Aorta (tissue), 5 donors: ENCODE data around the gene RNU5D-1. TPM values are rescaled to one million over a fixed set of nuclear protein-coding genes. Genes with fewer than 3 reads are reported as not detected.

ENCODE experiments used
- ATAC-seq: fragments of 200-7000 bp; cut with Tn5 transposase; one replicate; pipeline ENCODE4 v1.9.1; 2022; ENCODE audit warnings: moderate library complexity; ENCODE audit not compliant: low FRiP score
- DNase-seq, 2 donors: peaks; one replicate each; pipeline ENCODE4 v3.0.0-alpha.2; 2020
- H3K27ac ChIP-seq, 2 donors: one replicate each; pipeline ENCODE4 v1.5.1; 2013; ENCODE audit warnings: low read length in 2 of 2, mild to moderate bottlenecking in 2 of 2, moderate library complexity in 2 of 2, control low read depth in 1 of 2, inconsistent platforms in 1 of 2, low read depth in 1 of 2
- H3K27me3 ChIP-seq, 2 donors: one replicate each; pipeline ENCODE4 v1.6.1; 2013; ENCODE audit warnings: control low read depth in 1 of 2, low read length in 1 of 2, mild to moderate bottlenecking in 1 of 2, moderate library complexity in 1 of 2; ENCODE audit not compliant: insufficient read depth in 2 of 2, control insufficient read depth in 1 of 2
- H3K36me3 ChIP-seq, 2 donors: one replicate each; pipeline ENCODE4 v1.6.1; 2013; ENCODE audit warnings: control low read depth in 1 of 2, low read length in 1 of 2, mild to moderate bottlenecking in 1 of 2; ENCODE audit not compliant: insufficient read depth in 2 of 2, control insufficient read depth in 1 of 2
- H3K4me1 ChIP-seq, 2 donors: one replicate each; pipeline ENCODE4 v1.6.1; 2013; ENCODE audit warnings: low read length in 2 of 2, control low read depth in 1 of 2, mild to moderate bottlenecking in 1 of 2, moderate library complexity in 1 of 2; ENCODE audit not compliant: insufficient read depth in 2 of 2, control insufficient read depth in 1 of 2
- H3K4me3 ChIP-seq, 2 donors: one replicate each; pipeline ENCODE4 v1.5.1; 2013; ENCODE audit warnings: low read length in 2 of 2, control low read depth in 1 of 2, mild to moderate bottlenecking in 1 of 2
- H3K9me3 ChIP-seq: one replicate; pipeline ENCODE4 v1.6.1; 2013; ENCODE audit warnings: mild to moderate bottlenecking, low read length; ENCODE audit not compliant: control insufficient read depth
- WGBS, 2 donors: extraction: QIAGEN DNeasy Blood & Tissue Kit; methylation state at CpG; one replicate each; pipeline ENCODE4 v1.1.7; 2013; 5-methylcytosine and 5-hydroxymethylcytosine counted together
- intact Hi-C, 2 donors: fragments of 100-400 bp; cut with DNase I; formaldehyde crosslinking; loops; one replicate each; pipeline versions ENCODE4 v1.14.2 to v1.15.0; 2022
- polyA plus RNA-seq, 2 donors: library from polyadenylated mRNA; stranded (reverse); fragments of 200-250 nt; gene quantifications; one replicate each; pipeline ENCODE4 v1.2.3, GENCODE V29; 2013
- total RNA-seq, 2 donors: library from RNA; stranded (reverse); fragmentation: NEBNext Ultra II Directional; extraction: Animal tissue kit (Norgen Biotek cat#: 25700); gene quantifications; one replicate each; pipeline ENCODE4 v1.2.1, GENCODE V29; 2021
- donor health status: healthy with polysubstance abuse.
- donor health status: Bipolar disorder and iron deficiency.
- donor health status: DM: no; HTN: no; CAD: no.
- donor health status: DM: no; HTN: no; CAD: no.
- donor health status: DM: yes; HTN: yes; CAD: no.

Gene RNU5D-1
- total and polyA plus RNA-seq, 4 donors = not detected

DNA sequence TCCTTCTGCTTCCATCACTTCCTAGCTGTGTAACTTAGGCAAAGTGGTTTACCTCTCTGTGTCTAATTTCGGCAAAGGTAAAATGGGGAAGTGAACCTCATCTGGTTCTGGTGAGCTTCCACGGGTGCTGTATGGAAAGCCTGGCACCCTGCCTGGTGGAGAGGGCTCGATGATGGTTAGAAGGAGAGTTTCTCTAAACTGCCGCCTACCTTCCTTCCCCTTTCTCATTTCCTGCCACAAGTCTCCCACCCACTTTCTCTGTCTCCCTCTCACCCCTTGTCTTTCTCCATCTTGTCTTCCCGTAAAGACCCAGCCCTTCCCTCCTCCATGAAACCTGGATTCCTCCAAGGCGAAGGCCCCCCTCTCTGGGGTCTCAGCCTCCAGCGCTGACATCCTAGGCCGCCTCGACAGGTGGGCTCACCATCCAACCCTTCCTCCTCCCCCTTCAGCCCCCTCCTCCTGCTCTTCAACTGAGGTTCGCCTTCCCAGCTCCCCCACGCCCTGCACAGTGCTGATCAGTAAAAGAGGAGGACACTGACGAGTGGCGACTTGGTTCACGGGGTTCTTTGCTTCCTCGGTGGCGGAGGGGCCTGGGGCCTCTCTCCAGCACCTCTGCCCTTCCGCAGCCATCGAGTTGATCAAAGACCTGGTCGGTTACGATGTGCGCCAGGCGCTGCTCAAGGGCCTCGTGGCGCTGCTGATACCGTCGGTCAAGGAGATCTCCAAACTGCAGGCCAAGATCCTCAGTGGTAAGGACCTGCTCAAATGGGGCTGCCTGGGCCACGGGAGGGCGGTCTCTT lies 7.3 kb downstream of the RNU5D-1 start:
- intact Hi-C loops = no loop called here
- peak in 1 of 2 donors; percentile 63 for DNase-seq
- no peaks in the 10 kb centered on the region for H3K4me1 ChIP-seq
- H3K4me3 ChIP-seq = no peak overlapping the region
- no peaks in the 10 kb centered on the region for H3K36me3 ChIP-seq
- peaks cover 0 to 2% of the 10 kb centered on the region in 2 donors for H3K27me3 ChIP-seq
- ATAC-seq = no peak
- WGBS, 2 donors = 87 to 91% methylated on average over 28 of the region's 28 CpGs
- H3K9me3 ChIP-seq = no peaks in the 10 kb centered on the region
- H3K27ac ChIP-seq = no peak overlapping the region

DNA sequence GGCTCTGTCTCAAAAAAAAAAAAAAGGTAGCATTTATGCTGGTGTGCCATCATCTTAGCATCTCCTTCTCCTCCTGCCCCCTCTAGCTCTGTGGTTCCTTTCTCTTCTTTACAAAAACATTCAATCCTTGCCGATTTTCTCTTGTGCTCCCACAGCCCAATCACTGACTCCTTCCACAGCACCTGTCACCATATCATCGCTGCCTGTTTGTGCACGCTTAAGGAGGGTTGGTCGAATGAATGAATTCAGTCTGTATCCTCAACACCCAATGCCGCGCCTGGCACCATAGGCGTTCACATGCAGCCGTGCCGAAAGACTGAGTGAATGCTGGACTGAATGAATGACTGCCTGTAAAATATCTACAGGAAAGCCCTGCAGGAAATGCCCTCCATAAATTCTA lies 7.9 kb downstream of the RNU5D-1 start:
- no peak overlapping the region for H3K4me3 ChIP-seq
- no peaks in the 10 kb centered on the region for H3K4me1 ChIP-seq
- H3K36me3 ChIP-seq = no peaks in the 10 kb centered on the region
- ATAC-seq = no peak
- 88 to 89% methylated on average over 9 of the region's 9 CpGs for WGBS, 2 donors
- H3K27ac ChIP-seq = no peak overlapping the region
- no peaks in the 10 kb centered on the region for H3K9me3 ChIP-seq
- no peak for DNase-seq
- H3K27me3 ChIP-seq = peaks cover 0 to 2% of the 10 kb centered on the region in 2 donors
- intact Hi-C loops = no loop called here

DNA sequence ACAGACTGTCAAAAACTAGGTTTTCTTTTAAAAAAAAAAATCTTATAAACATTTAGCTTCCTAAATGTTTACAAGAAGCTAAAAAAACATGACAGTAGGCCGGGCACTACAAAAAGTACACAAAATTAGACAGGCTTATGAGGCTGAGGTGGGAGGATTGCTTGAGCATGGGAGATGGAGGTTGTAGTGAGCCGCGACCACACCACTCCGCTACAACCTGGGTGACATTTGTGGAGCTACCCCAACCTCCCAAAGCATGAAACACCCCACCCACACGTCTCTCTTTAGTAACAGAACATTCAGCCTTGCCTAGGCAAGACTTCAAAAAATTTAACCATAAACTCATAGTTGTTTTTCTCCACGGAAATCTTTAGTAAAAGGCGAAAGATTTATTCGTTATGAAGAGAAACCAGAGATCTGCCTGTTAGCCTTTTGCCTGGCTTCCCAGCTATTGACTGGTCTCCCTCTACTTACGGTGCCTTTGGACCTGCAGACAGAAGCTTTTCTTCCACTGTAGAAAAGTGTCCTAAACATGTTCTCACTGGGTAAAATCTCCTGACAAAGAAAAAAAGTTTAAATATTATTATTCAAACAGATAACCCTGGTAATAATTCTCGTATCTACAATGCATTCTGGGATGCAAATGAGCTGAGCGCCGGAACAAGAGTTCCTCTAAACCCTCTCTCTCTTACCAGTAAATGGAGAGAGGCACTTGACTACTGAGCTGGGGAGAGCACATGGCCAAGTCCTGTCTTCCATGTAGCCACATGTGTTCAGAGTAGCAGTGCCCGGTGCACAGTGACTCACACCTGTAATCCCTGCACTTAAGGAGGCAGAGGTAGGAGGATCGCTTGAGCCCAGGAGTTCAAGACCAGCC lies 9.2 kb downstream of the RNU5D-1 start:
- 26 to 27% methylated on average over 14 of the region's 14 CpGs for WGBS, 2 donors
- no peak overlapping the region for H3K27ac ChIP-seq
- DNase-seq (peak in 1 of 2 donors; percentile 66), ATAC-seq (peak; percentile 66)
- no peaks in the 10 kb centered on the region for H3K9me3 ChIP-seq
- no peaks in the 10 kb centered on the region for H3K4me1 ChIP-seq
- no peak overlapping the region for H3K4me3 ChIP-seq
- no peaks in the 10 kb centered on the region for H3K36me3 ChIP-seq
- H3K27me3 ChIP-seq = peaks cover 0 to 2% of the 10 kb centered on the region in 2 donors
- intact Hi-C loops = no loop called here

DNA sequence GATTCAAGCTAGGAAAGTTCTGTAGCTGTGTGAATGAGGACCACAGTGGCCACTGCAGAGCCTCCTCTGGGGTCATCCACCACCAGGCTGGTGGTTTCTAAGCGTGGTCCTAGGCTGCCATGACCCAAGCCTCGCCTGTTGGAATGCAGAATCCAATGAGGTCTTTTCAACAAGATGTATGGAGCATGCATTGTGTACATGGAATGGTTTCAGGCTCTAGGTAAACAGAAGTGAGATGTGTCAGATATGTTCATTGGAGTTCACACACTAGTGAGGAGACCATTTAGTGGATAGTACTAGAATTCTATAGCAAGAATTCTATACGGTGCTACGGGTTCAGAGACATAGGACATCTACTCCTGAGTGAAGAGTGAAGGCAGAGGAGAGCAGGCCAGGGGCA lies 10.7 kb downstream of the RNU5D-1 start:
- no peak overlapping the region for H3K27ac ChIP-seq
- ATAC-seq (no peak), DNase-seq (no peak)
- intact Hi-C loops = no loop called here
- no peaks in the 10 kb centered on the region for H3K9me3 ChIP-seq
- no peaks in the 10 kb centered on the region for H3K4me1 ChIP-seq
- H3K27me3 ChIP-seq = peaks cover 0 to 2% of the 10 kb centered on the region in 2 donors
- no peak overlapping the region for H3K4me3 ChIP-seq
- H3K36me3 ChIP-seq = no peaks in the 10 kb centered on the region
- 92% methylated on average over 4 of the region's 4 CpGs for WGBS, 2 donors

DNA sequence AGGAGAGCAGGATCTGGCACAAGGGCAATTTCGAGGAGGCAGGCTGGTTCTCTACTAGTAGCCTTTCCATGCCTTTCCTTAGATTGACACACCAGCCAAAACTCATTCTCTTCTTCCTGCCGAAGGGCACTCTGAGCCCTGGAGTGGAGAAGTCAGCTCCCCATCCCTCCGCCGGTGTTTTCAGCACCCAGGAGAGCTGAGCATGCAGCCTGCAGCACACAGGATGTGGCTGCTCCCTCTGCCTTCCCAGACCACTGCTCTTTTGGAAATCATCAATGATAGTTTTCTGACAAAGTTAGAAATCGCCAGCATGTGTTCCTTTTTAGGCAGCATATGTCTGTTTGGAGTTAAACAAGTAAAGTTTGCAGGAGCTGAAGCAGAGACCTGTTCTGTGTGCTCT lies 11.7 kb downstream of the RNU5D-1 start:
- no peaks in the 10 kb centered on the region for H3K36me3 ChIP-seq
- H3K27ac ChIP-seq = no peak overlapping the region
- ATAC-seq (no peak), DNase-seq (no peak)
- 51 to 53% methylated on average over 5 of the region's 5 CpGs for WGBS, 2 donors
- H3K4me3 ChIP-seq = no peak overlapping the region
- intact Hi-C loops = no loop called here
- H3K4me1 ChIP-seq = no peaks in the 10 kb centered on the region
- no peaks in the 10 kb centered on the region for H3K9me3 ChIP-seq
- peaks cover 0 to 2% of the 10 kb centered on the region in 2 donors for H3K27me3 ChIP-seq

DNA sequence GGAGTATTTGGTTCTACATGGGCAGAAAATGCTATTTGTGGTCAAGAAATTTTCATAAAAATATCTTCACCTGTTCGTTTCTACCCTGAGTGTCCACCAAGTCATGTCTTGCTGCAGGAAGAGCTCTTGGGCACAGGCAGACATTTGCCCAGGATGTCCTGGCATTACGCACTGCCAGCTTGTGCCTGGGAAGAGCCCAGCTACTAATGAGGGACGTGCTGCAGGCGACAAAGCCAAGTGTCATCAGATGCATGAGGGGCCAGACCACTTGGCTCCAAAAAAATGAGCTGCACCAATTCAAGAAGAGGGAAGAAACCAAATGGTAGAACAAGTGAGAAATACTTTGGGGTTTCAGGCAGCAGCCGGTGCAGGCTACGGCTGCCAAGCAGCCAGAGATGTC lies 12.9 kb downstream of the RNU5D-1 start:
- DNase-seq (no peak), ATAC-seq (no peak)
- no peaks in the 10 kb centered on the region for H3K36me3 ChIP-seq
- H3K27ac ChIP-seq = no peak overlapping the region
- H3K4me3 ChIP-seq = no peak overlapping the region
- no peaks in the 10 kb centered on the region for H3K9me3 ChIP-seq
- WGBS, 2 donors = 87 to 89% methylated on average over 6 of the region's 6 CpGs
- H3K27me3 ChIP-seq = peaks cover 0 to 2% of the 10 kb centered on the region in 2 donors
- no peaks in the 10 kb centered on the region for H3K4me1 ChIP-seq
- intact Hi-C loops = no loop called here

DNA sequence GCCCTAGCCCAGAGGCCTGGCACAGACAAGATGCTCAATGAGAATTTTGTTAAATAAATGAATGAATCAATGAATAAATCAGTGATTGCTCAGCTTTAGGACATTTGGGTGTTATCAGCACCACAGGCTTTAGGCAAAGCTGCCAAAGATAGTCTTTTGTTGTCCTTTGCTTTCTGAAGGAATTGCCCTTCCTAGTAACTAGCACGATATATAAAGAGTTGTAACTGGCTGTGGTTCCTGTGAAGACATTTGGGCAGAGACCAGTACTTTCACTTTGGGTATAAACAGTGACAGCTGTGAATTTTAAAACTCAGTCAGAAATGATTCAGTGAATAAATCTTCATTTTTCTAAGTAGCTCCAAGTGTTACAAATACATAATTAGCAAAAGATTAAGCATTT lies 13.3 kb downstream of the RNU5D-1 start:
- Histone ChIP-seq H3K4me1 (no peaks in the 10 kb centered on the region), H3K27me3 (peaks cover 0 to 2% of the 10 kb centered on the region in 2 donors), H3K4me3 (no peak overlapping the region), H3K36me3 (no peaks in the 10 kb centered on the region), H3K27ac (no peak overlapping the region), H3K9me3 (no peaks in the 10 kb centered on the region)
- intact Hi-C loops = no loop called here
- ATAC-seq (no peak), DNase-seq (no peak)
- WGBS, 2 donors = 15 to 18% methylated on average over 1 of the region's 1 CpG

DNA sequence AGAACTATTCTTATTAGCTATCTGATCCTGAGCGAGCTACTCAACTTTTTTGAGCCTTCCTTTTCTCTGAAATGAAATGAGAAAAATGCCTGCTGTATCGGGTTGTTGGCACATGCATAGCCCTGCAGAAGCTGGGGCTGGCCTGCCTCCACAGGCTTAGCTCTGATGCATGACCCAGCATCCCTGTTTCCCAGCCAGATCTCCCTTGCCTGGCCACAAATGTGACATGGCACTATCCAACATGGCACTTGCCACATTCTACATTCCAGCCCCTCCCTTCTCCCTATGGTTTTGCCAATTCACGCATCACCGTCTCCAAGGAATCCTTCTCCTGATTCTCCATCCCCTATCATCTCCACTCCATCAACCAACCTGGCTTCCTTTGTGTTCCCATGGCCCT lies 13.8 kb downstream of the RNU5D-1 start:
- intact Hi-C loops = no loop called here
- no peaks in the 10 kb centered on the region for H3K9me3 ChIP-seq
- no peaks in the 10 kb centered on the region for H3K36me3 ChIP-seq
- H3K27ac ChIP-seq = no peak overlapping the region
- 66 to 69% methylated on average over 4 of the region's 4 CpGs for WGBS, 2 donors
- DNase-seq (no peak), ATAC-seq (no peak)
- H3K4me1 ChIP-seq = no peaks in the 10 kb centered on the region
- H3K4me3 ChIP-seq = no peak overlapping the region
- H3K27me3 ChIP-seq = peaks cover 0 to 2% of the 10 kb centered on the region in 2 donors
